Measurements from ENCODE around the gene DUSP8.
"Not testable (repeated sequence)": the region's sequence is repeated elsewhere in the genome, so short reads cannot be mapped to it uniquely, and the experiment has no call there.

DUSP8 gene

GRCh38 chr11:1572197-1573076 lies at the start of gene DUSP8:
Gene DUSP8, minus strand, starts transcription at chr11:1572271. Its CDS starts 6,445 bp downstream, at chr11:1565826.
- peak within 1 kb of the TSS; percentile 50 to 72 for H3K4me3 Mint-ChIP-seq
- H3K36me3 Mint-ChIP-seq, result no peaks in the 10 kb centered on the region
- peaks cover 13 to 29% of the 10 kb centered on the region in 2 donors for H3K4me1 Mint-ChIP-seq

GRCh38 chr11:1619449-1619848 lies 47.4 kb upstream of the DUSP8 start:
- no peaks in the 10 kb centered on the region for H3K4me1 Mint-ChIP-seq
- ATAC-seq (replicated peaks) (no peak), DNase-seq (no peak)
- H3K36me3 Mint-ChIP-seq, result no peaks in the 10 kb centered on the region
- peaks cover 36 to 39% of the 10 kb centered on the region in 2 donors for H3K27me3 Mint-ChIP-seq
- no peaks in the 10 kb centered on the region for H3K9me3 Mint-ChIP-seq
- no peak overlapping the region for H3K4me3 Mint-ChIP-seq
- no peak overlapping the region for H3K27ac Mint-ChIP-seq

More at GRCh38 chr11:1572197-1573076, at the start of gene DUSP8:
- H3K9me3 Mint-ChIP-seq, result no peaks in the 10 kb centered on the region
- peaks cover 46 to 66% of the 10 kb centered on the region in 2 donors for H3K27me3 Mint-ChIP-seq
- ATAC-seq (replicated peaks) (peak; percentile 47 to 56), DNase-seq (peak; percentile 66)
- H3K27ac Mint-ChIP-seq, result no peak within 1 kb of the TSS

DNA sequence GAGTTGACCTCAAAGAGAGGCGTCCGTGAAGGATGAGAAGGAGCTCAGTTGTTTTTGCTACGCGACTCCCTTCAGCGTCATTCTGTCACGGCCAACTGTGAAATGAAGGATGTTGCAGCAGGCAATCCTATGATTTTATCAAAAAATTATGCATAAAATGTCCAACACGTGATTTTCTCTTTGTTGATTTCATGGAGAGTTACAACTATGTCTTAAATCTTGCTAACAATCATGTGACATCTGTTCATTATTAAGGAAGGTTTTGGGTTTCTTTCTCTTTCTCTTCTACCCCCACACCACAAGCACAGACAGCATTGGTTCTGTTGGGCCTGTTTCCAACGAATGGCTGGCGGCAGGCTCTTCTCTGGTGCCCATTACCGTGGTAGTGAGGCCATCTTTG lies 46.2 kb upstream of the DUSP8 start:
- H3K36me3 Mint-ChIP-seq, result no peaks in the 10 kb centered on the region
- DNase-seq (no peak), ATAC-seq (replicated peaks) (no peak)
- no peak overlapping the region for H3K27ac Mint-ChIP-seq
- H3K4me3 Mint-ChIP-seq, result no peak overlapping the region
- no peaks in the 10 kb centered on the region for H3K4me1 Mint-ChIP-seq
- H3K27me3 Mint-ChIP-seq, result peaks cover 33 to 47% of the 10 kb centered on the region in 2 donors
- H3K9me3 Mint-ChIP-seq, result no peaks in the 10 kb centered on the region

- no peak within 1 kb of the TSS for H3K4me3 Mint-ChIP-seq
- no peaks in the 10 kb centered on the region for H3K9me3 Mint-ChIP-seq
- no peak for ATAC-seq (replicated peaks)
Measured at GRCh38 chr11:1608363-1608762, 36.3 kb upstream of the DUSP8 start, which contains the start of gene KRTAP5-3. Gene KRTAP5-3, minus strand, starts transcription at chr11:1608463. Its CDS starts 78 bp downstream, at chr11:1608385.

GRCh38 chr11:1607901-1608300 lies 35.8 kb upstream of the DUSP8 start:
- DNase-seq; H3K4me1 Mint-ChIP-seq; ATAC-seq (replicated peaks); H3K9me3 Mint-ChIP-seq; H3K36me3 Mint-ChIP-seq; H3K4me3 Mint-ChIP-seq; H3K27ac Mint-ChIP-seq: not testable (repeated sequence)
- H3K27me3 Mint-ChIP-seq, result peaks cover 27 to 36% of the 10 kb centered on the region in 2 donors

More at GRCh38 chr11:1608363-1608762, 36.3 kb upstream of the DUSP8 start, which contains the start of gene KRTAP5-3:
- H3K27me3 Mint-ChIP-seq, result peaks cover 27 to 32% of the 10 kb centered on the region in 2 donors
- H3K36me3 Mint-ChIP-seq, result no peaks in the 10 kb centered on the region
- DNase-seq, result no peak
- peaks cover 0 to 3% of the 10 kb centered on the region in 2 donors for H3K4me1 Mint-ChIP-seq
- no peak within 1 kb of the TSS for H3K27ac Mint-ChIP-seq

DNA sequence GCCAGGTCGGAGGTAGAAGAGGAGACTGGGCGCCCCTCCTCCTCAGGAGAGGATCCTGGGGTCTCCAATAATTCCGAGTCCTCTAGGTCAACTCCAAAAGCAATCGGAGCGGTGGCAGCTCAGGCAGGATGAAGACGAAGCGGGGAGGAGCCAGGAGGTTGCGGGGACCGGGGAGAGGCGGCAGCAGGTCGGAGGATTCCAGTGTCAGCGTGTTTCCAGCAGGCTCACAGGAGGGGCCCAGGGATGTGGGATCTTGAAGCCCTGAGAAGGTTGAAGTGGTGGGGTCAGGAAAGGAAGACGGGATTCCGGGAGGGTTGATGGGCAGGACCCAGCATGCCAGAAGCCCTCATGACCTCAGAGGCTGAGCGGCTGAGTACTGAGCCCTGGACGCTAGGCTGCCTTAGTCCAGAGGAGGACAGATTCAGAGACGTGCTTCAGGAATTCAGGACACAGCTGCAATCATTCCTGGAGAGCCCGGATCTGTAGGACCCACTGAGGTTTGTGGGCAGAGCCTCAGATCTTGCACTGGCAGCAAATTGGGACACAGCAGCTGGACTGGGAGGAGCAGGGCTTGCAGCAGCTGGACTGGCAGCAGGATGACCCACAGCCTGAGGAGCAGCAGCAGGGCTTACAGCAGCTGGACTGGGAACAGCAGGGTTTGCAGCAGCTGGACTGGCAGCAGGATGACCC lies 35.2 kb upstream of the DUSP8 start:
- H3K9me3 Mint-ChIP-seq; DNase-seq; ATAC-seq (replicated peaks); H3K4me1 Mint-ChIP-seq; H3K36me3 Mint-ChIP-seq; H3K4me3 Mint-ChIP-seq: not testable (repeated sequence)
- Mint-ChIP-seq H3K27ac (peak overlapping the region; percentile 10), H3K27me3 (peaks cover 27 to 38% of the 10 kb centered on the region in 2 donors)

- DNase-seq, H3K9me3 Mint-ChIP-seq, H3K4me3 Mint-ChIP-seq, H3K4me1 Mint-ChIP-seq, H3K36me3 Mint-ChIP-seq: not testable (repeated sequence)
- H3K27me3 Mint-ChIP-seq, result peaks cover 27 to 44% of the 10 kb centered on the region in 2 donors
- peak; percentile 38 to 79 for ATAC-seq (replicated peaks)
- peak overlapping the region; percentile 68 for H3K27ac Mint-ChIP-seq
Measured at GRCh38 chr11:1605923-1606322, 33.9 kb upstream of the DUSP8 start.

- Mint-ChIP-seq H3K4me3 (no peak overlapping the region), H3K36me3 (no peaks in the 10 kb centered on the region), H3K27me3 (peaks cover 23 to 41% of the 10 kb centered on the region in 2 donors), H3K4me1 (peaks cover 0 to 3% of the 10 kb centered on the region in 2 donors), H3K9me3 (no peaks in the 10 kb centered on the region), H3K27ac (no peak overlapping the region)
- ATAC-seq (replicated peaks), result no peak
- no peak for DNase-seq
Measured at GRCh38 chr11:1604711-1605110, 32.6 kb upstream of the DUSP8 start.

GRCh38 chr11:1604181-1604580 lies 32.1 kb upstream of the DUSP8 start:
- Mint-ChIP-seq H3K27ac (no peak overlapping the region), H3K36me3 (no peaks in the 10 kb centered on the region), H3K27me3 (peaks cover 23 to 41% of the 10 kb centered on the region in 2 donors), H3K4me1 (peaks cover 0 to 3% of the 10 kb centered on the region in 2 donors), H3K9me3 (no peaks in the 10 kb centered on the region), H3K4me3 (no peak overlapping the region)
- DNase-seq (no peak), ATAC-seq (replicated peaks) (no peak)

- H3K36me3 Mint-ChIP-seq, result no peaks in the 10 kb centered on the region
- H3K9me3 Mint-ChIP-seq, result no peaks in the 10 kb centered on the region
- DNase-seq (no peak), ATAC-seq (replicated peaks) (no peak)
- H3K27ac Mint-ChIP-seq, result no peak overlapping the region
- H3K4me3 Mint-ChIP-seq, result no peak overlapping the region
- H3K27me3 Mint-ChIP-seq, result peaks cover 24 to 47% of the 10 kb centered on the region in 2 donors
- H3K4me1 Mint-ChIP-seq, result peaks cover 0 to 3% of the 10 kb centered on the region in 2 donors
Measured at GRCh38 chr11:1603629-1604028, 31.6 kb upstream of the DUSP8 start.

DNA sequence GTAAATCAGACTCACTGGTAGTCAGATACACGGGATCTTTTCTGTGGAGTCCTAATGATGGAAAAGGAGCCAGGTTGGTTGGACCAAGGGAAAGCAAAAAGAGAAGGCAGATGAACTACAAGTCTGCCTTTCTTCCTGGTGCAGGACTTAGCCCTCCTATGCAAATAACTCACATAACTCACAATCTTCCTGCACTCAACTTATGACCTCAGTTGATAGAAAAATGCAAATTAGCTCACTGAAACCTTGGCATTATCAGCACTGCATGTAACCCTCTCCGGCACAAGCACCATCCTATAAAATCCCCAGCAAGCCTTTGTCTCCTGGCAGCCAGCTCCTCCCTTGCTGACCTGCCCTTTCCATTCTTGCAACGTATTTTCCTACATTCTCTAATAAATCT lies 29.6 kb upstream of the DUSP8 start:
- not testable (repeated sequence) for H3K27ac Mint-ChIP-seq; H3K4me3 Mint-ChIP-seq; H3K36me3 Mint-ChIP-seq; ATAC-seq (replicated peaks); H3K9me3 Mint-ChIP-seq; H3K4me1 Mint-ChIP-seq; DNase-seq
- peaks cover 31 to 54% of the 10 kb centered on the region in 2 donors for H3K27me3 Mint-ChIP-seq

- no peak for ATAC-seq (replicated peaks)
- H3K27me3 Mint-ChIP-seq, result peaks cover 35 to 57% of the 10 kb centered on the region in 2 donors
- no peaks in the 10 kb centered on the region for H3K4me1 Mint-ChIP-seq
Measured at GRCh38 chr11:1600626-1601025, 28.6 kb upstream of the DUSP8 start.

GRCh38 chr11:1598816-1599215 lies 26.7 kb upstream of the DUSP8 start:
- no peak overlapping the region for H3K27ac Mint-ChIP-seq
- peaks cover 0 to 5% of the 10 kb centered on the region in 2 donors for H3K4me1 Mint-ChIP-seq
- no peak for ATAC-seq (replicated peaks)
- H3K36me3 Mint-ChIP-seq, result peaks cover 0 to 2% of the 10 kb centered on the region in 2 donors
- H3K4me3 Mint-ChIP-seq, result no peak overlapping the region
- H3K9me3 Mint-ChIP-seq, result no peaks in the 10 kb centered on the region
- H3K27me3 Mint-ChIP-seq, result peaks cover 44 to 63% of the 10 kb centered on the region in 2 donors
- DNase-seq, result no peak

More at GRCh38 chr11:1600626-1601025, 28.6 kb upstream of the DUSP8 start:
- Mint-ChIP-seq H3K27ac (no peak overlapping the region), H3K36me3 (peaks cover 0 to 2% of the 10 kb centered on the region in 2 donors), H3K4me3 (no peak overlapping the region), H3K9me3 (no peaks in the 10 kb centered on the region)
- DNase-seq, result no peak

DNA sequence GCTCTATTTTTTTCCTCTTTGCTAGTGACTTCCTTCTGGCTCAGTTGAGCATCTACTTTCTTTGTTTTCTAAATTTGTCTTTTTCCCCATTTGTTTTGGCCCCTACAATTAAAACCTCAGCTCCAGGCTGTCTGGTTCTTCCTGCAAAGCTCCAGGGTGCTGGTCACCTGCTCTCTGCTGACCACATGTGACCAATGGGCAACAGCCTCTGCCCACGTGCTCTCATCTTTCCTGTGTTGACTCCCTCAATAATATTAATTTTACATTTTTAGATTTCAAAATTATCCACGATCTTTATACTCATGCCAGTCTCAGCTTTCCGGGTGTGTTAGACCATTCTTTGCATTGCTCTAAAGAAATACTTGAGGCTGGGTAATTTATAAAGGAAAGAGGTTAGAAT lies 26.3 kb upstream of the DUSP8 start:
- not testable (repeated sequence) for H3K36me3 Mint-ChIP-seq; H3K4me3 Mint-ChIP-seq; H3K27ac Mint-ChIP-seq; ATAC-seq (replicated peaks); DNase-seq; H3K9me3 Mint-ChIP-seq; H3K4me1 Mint-ChIP-seq
- peaks cover 44 to 63% of the 10 kb centered on the region in 2 donors for H3K27me3 Mint-ChIP-seq

Measured in stimulated activated naive B cell treated with anti-CD40 and anti-IgM and Interleukin-4, amounts not matched to agents 10 μg/mL and 1 μg/mL and 100 μg/mL, for 72 hours (primary cell).